GM12891 (cell line): Measurements from ENCODE around the gene ZBTB16.

Source experiments
- POLR2A ChIP-seq: IDR thresholded peaks from 2 replicates; pipeline ENCODE4 v1.6.1; 2011; ENCODE audit warnings: low read depth, low read length, control low read depth
- POLR2AphosphoS5 ChIP-seq: IDR thresholded peaks from 2 replicates; pipeline ENCODE4 v1.6.1; 2011; ENCODE audit warnings: low read depth, low read length, control low read depth
- TAF1 ChIP-seq: IDR thresholded peaks from 2 replicates; pipeline ENCODE4 v1.6.1; 2011; ENCODE audit warnings: low read depth, low read length, control low read depth

- TF ChIP-seq POLR2A: no peak
- no peak for TF ChIP-seq TAF1
- no peak for TF ChIP-seq POLR2AphosphoS5
Observed at GRCh38 chr11:114152785-114153184, 93.3 kb downstream of the ZBTB16 start.
